LNCaP clone FGC (cell line): ENCODE results near the gene LINS1.
A peak's percentile ranks its signal among the peaks of the same experiment; 100 is the strongest.

Experiments used
- DNase-seq: peaks from one replicate; pipeline ENCODE4 v3.0.0-alpha.2; 2011; ENCODE audit warnings: low read depth
- H3K4me3 ChIP-seq: 2 replicates; pipeline ENCODE4 v1.5.1; 2011; ENCODE audit warnings: mild to moderate bottlenecking, low read depth, low read length, control low read depth
- CTCF ChIP-seq: IDR thresholded peaks from 2 replicates; pipeline ENCODE4 v1.5.1; 2012; ENCODE audit warnings: mild to moderate bottlenecking; ENCODE audit not compliant: control insufficient read depth, insufficient read depth; ENCODE audit errors: extremely low read depth

Gene LINS1

GRCh38 chr15:100627789-100628395 lies 25.9 kb upstream of the LINS1 start:
- peak; percentile 61 for DNase-seq
- peak; percentile 85 for TF ChIP-seq CTCF
- H3K4me3 ChIP-seq, result no peak overlapping the region

- no peak for TF ChIP-seq CTCF
- no peak for DNase-seq
Observed at GRCh38 chr15:100623301-100623700, 21.3 kb upstream of the LINS1 start.

GRCh38 chr15:100616700-100617099 lies 14.7 kb upstream of the LINS1 start:
- no peak for DNase-seq
- no peak overlapping the region for H3K4me3 ChIP-seq
- TF ChIP-seq CTCF, result no peak

More at GRCh38 chr15:100623301-100623700, 21.3 kb upstream of the LINS1 start:
- no peak overlapping the region for H3K4me3 ChIP-seq

- no peak overlapping the region for H3K4me3 ChIP-seq
- DNase-seq, result peak; percentile 71
- TF ChIP-seq CTCF, result no peak
Observed at GRCh38 chr15:100615801-100616200, 13.8 kb upstream of the LINS1 start.

- DNase-seq, result no peak
- no peak overlapping the region for H3K4me3 ChIP-seq
Observed at GRCh38 chr15:100614918-100615317, 12.9 kb upstream of the LINS1 start.

GRCh38 chr15:100614336-100614735 lies 12.4 kb upstream of the LINS1 start:
- TF ChIP-seq CTCF, result no peak
- DNase-seq, result peak; percentile 46
- no peak overlapping the region for H3K4me3 ChIP-seq

More at GRCh38 chr15:100614918-100615317, 12.9 kb upstream of the LINS1 start:
- no peak for TF ChIP-seq CTCF

- TF ChIP-seq CTCF, result no peak
- no peak overlapping the region for H3K4me3 ChIP-seq
- DNase-seq, result no peak
Observed at GRCh38 chr15:100613208-100613607, 11.2 kb upstream of the LINS1 start.
